MM.1S (cell line): Measurements from ENCODE around the gene ID1.

Experiments
- DNase-seq: peaks from one replicate; pipeline ENCODE4 v3.0.0-alpha.2; 2015
- H2AFZ ChIP-seq: fragments of 300-600 bp; sonication (generic); 2 replicates; pipeline ENCODE4 v1.6.0; 2016; ENCODE audit warnings: antibody characterized with exemption, low read length
- H3F3A ChIP-seq: fragments of 300-600 bp; sonication (generic); 2 replicates; pipeline ENCODE4 v1.6.1; 2016; ENCODE audit warnings: mild to moderate bottlenecking, antibody characterized with exemption, low read length, moderate library complexity, mixed read lengths; ENCODE audit not compliant: insufficient read depth
- H3K27ac ChIP-seq: fragments of 300-600 bp; sonication (generic); 2 replicates; pipeline ENCODE4 v1.5.1; 2016; ENCODE audit warnings: mild to moderate bottlenecking, low read length
- H3K27me3 ChIP-seq: fragments of 300-600 bp; sonication (generic); replicated peaks from 2 replicates; pipeline ENCODE4 v1.6.0; 2016; ENCODE audit warnings: low read length; ENCODE audit not compliant: insufficient read depth
- H3K36me3 ChIP-seq: fragments of 300-600 bp; sonication (generic); replicated peaks from 2 replicates; pipeline ENCODE4 v1.6.1; 2016; ENCODE audit warnings: mild to moderate bottlenecking, low read length, mixed read lengths; ENCODE audit not compliant: insufficient read depth
- H3K4me1 ChIP-seq: fragments of 300-600 bp; sonication (generic); 2 replicates; pipeline ENCODE4 v1.6.1; 2016; ENCODE audit warnings: low read length, mixed read lengths
- H3K4me2 ChIP-seq: fragments of 300-600 bp; sonication (generic); 2 replicates; pipeline ENCODE4 v1.6.0; 2016; ENCODE audit warnings: low read depth, low read length
- H3K4me3 ChIP-seq: fragments of 300-600 bp; sonication (generic); 2 replicates; pipeline ENCODE4 v1.5.1; 2016; ENCODE audit warnings: low read length, mixed read lengths
- H3K79me2 ChIP-seq: fragments of 300-600 bp; sonication (generic); 2 replicates; pipeline ENCODE4 v1.6.1; 2016; ENCODE audit warnings: mixed run types, low read length, mixed read lengths
- H3K9ac ChIP-seq: fragments of 300-600 bp; sonication (generic); 2 replicates; pipeline ENCODE4 v1.6.1; 2016; ENCODE audit warnings: low read length, mixed read lengths
- H3K9me2 ChIP-seq: fragments of 300-600 bp; sonication (generic); replicated peaks from 2 replicates; pipeline ENCODE4 v1.6.1; 2016; ENCODE audit warnings: mild to moderate bottlenecking, low read length, mixed read lengths; ENCODE audit not compliant: insufficient read depth
- H3K9me3 ChIP-seq: fragments of 300-600 bp; sonication (generic); replicated peaks from 2 replicates; pipeline ENCODE4 v1.6.1; 2016; ENCODE audit warnings: mild to moderate bottlenecking, low read length, mixed read lengths; ENCODE audit not compliant: insufficient read depth
- H4K20me1 ChIP-seq: fragments of 300-600 bp; sonication (generic); 2 replicates; pipeline ENCODE4 v1.6.1; 2016; ENCODE audit warnings: mild to moderate bottlenecking, low read length, moderate library complexity, mixed read lengths; ENCODE audit not compliant: insufficient read depth
- CTCF ChIP-seq: fragments of 300-600 bp; sonication (generic); IDR thresholded peaks from 2 replicates; pipeline ENCODE4 v1.5.1; 2016; ENCODE audit warnings: antibody characterized with exemption, low read length, mixed read lengths
- EZH2 ChIP-seq: fragments of 300-600 bp; sonication (generic); optimal IDR thresholded peaks from 2 replicates; pipeline ENCODE3; 2017; ENCODE audit warnings: low read depth, mild to moderate bottlenecking, antibody characterized with exemption, low read length, mixed read lengths
- EZH2phosphoT487 ChIP-seq: fragments of 300-600 bp; sonication (generic); IDR thresholded peaks from 2 replicates; pipeline ENCODE4 v1.6.1; 2018; ENCODE audit warnings: antibody characterized with exemption, low read length

ID1 gene

DNA sequence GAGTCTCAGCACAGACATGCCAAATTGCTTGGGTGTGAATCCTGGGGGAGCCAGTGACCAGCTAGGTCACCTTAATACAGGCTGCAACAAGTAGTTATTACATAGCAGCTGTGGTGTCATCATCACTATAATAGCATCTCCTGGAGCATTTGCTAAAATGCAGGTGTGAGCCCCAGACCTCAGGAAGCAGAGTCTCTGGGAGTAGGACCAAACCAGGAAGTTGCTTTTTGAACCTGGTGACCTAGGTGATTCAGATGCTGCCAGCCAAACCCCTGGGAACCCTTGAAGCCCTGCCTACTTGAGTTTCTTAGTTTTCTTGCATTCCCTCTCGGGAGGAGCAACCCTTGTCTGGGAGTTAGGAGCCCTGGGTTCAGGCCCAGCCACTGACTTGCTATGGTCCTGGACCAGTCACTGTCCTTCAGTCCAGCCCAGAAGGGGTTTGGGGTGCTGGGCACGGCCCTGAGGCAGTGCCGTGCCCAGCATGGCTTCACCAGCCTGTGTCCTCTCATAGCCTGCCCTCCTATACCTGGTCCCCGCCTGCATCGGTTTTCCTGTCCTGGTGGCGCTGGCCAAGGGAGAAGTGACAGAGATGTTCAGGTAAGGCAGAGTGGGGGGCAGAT is 39.3 kb upstream of the ID1 start:
- Histone ChIP-seq H3K9me2 (no peaks in the 10 kb centered on the region), H2AFZ (no peak overlapping the region), H3K4me1 (peaks cover 63% of the 10 kb centered on the region), H3F3A (peaks cover 65% of the 10 kb centered on the region), H3K36me3 (0 out of 2 replicates have a peak, but pooled peaks cover under 1% of the 10 kb centered on the region), H3K27me3 (no peaks in the 10 kb centered on the region), H4K20me1 (no peaks in the 10 kb centered on the region), H3K79me2 (peaks cover 10% of the 10 kb centered on the region; the same call in 1 of the 2 replicates), H3K9me3 (no peaks in the 10 kb centered on the region), H3K4me2 (peak overlapping the region; percentile 6; the same call in 1 of the 2 replicates), H3K4me3 (no peak overlapping the region), H3K9ac (peak overlapping the region; percentile 26), H3K27ac (peak overlapping the region; percentile 71)
- TF ChIP-seq CTCF: no peak
- TF ChIP-seq EZH2: no peak
- TF ChIP-seq EZH2phosphoT487: no peak
- DNase-seq: peak; percentile 66

GRCh38 chr20:31566319-31566657 is 38.8 kb upstream of the ID1 start:
- Histone ChIP-seq H3K27ac (peak overlapping the region; percentile 71), H3K9me3 (no peaks in the 10 kb centered on the region), H4K20me1 (no peaks in the 10 kb centered on the region), H3K4me1 (peaks cover 62% of the 10 kb centered on the region), H3K9me2 (no peaks in the 10 kb centered on the region), H3K27me3 (no peaks in the 10 kb centered on the region), H3K9ac (peak overlapping the region; percentile 26; the same call in 1 of the 2 replicates), H3K4me3 (no peak overlapping the region), H3F3A (peaks cover 65% of the 10 kb centered on the region), H3K4me2 (0 out of 2 replicates have a peak overlapping the region, but pooled peaks have one; percentile 6), H3K36me3 (no peaks in the 10 kb centered on the region; the same call in 1 of the 2 replicates), H2AFZ (no peak overlapping the region), H3K79me2 (peaks cover 10% of the 10 kb centered on the region; the same call in 1 of the 2 replicates)
- no peak for DNase-seq
- TF ChIP-seq EZH2 (no peak), EZH2phosphoT487 (no peak), CTCF (no peak)

DNA sequence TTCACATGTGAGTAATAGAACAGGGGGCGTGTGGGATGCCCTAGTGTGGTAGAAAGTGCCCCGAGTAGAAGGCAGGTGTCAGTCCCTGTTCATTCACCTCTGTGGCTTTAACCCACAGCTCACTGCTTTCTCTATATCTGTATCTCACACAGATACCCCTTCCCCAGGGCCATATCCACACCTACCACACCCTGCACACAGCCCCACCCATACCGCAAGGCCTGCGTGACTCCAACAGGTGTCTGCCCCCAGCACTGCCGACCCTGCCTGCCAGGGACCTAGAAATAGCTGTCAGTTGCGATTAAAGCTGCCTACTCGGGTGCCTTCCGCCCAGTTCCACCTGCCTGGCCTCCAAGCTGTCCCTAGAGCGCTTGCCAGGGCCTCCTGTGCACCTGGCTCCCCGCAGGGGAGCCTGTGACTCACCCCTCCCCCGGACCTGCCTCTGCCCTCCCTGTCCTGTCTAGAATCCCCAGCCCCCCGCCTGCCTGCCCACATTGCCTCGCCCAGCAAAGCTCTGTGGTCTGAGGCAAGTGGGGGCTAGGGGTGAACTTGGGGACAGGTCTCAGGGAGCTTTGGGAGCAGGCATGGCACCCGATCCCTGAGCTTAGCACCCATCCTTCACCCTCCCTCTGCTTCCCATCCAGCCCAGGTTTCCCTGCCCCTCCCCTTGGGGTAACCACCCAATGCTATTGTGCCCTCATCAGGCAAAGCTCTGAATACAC is 38.3 kb upstream of the ID1 start:
- no peaks in the 10 kb centered on the region for H3K9me2 ChIP-seq
- no peaks in the 10 kb centered on the region for H4K20me1 ChIP-seq
- H3F3A ChIP-seq: peaks cover 63% of the 10 kb centered on the region
- H3K79me2 ChIP-seq: peaks cover 10% of the 10 kb centered on the region; the same call in 1 of the 2 replicates
- no peaks in the 10 kb centered on the region for H3K9me3 ChIP-seq
- no peak overlapping the region for H2AFZ ChIP-seq
- peak overlapping the region; percentile 71 for H3K27ac ChIP-seq
- H3K9ac ChIP-seq: peak overlapping the region; percentile 24; the same call in 1 of the 2 replicates
- H3K4me2 ChIP-seq: peak overlapping the region; percentile 48; the same call in 1 of the 2 replicates
- H3K4me3 ChIP-seq: no peak overlapping the region
- H3K36me3 ChIP-seq: no peaks in the 10 kb centered on the region; the same call in 1 of the 2 replicates
- DNase-seq: peak; percentile 87
- H3K27me3 ChIP-seq: no peaks in the 10 kb centered on the region
- peaks cover 59% of the 10 kb centered on the region for H3K4me1 ChIP-seq
- peak; percentile 14; the same call in 1 of the 2 replicates for TF ChIP-seq CTCF
- no peak for TF ChIP-seq EZH2
- TF ChIP-seq EZH2phosphoT487: no peak
